HG03097 (cell line): ENCODE measurements around the gene OR10G4.
"Not testable (repeated sequence)": the region's sequence is repeated elsewhere in the genome, so short reads cannot be mapped to it uniquely, and the experiment has no call there.

Source experiments
- ATAC-seq: cut with Tn5 transposase; IDR thresholded peaks from one replicate; pipeline ENCODE4 v1.9.1; 2021; ENCODE audit not compliant: unreplicated experiment, low FRiP score

OR10G4 gene, protein sequence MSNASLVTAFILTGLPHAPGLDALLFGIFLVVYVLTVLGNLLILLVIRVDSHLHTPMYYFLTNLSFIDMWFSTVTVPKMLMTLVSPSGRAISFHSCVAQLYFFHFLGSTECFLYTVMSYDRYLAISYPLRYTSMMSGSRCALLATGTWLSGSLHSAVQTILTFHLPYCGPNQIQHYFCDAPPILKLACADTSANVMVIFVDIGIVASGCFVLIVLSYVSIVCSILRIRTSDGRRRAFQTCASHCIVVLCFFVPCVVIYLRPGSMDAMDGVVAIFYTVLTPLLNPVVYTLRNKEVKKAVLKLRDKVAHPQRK

DNA sequence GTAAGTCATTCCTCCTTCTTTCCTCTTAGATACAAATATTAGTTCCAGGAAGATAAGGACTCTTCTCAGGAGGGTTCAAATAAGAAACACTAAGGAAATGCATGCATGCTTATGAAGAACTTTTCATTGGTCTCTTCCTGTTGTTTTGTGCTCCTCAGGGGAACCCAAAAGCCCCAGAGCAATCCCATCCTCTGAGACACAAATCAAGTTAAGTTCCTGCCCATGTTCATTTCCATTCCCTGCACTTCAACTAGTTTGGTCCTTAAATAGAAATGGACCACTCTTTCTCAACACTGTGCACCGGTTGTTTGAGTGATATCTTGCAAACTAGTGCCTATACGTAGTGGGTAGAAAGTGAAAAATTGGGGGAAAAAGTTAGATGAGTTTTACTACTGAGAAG, at the start of gene OR10G4:
OR10G4 (plus strand) TSS at position 301 of the 400 bp plus-strand sequence. CDS start 2,578 bp downstream, outside the sequence.
- ATAC-seq, result no peak

DNA sequence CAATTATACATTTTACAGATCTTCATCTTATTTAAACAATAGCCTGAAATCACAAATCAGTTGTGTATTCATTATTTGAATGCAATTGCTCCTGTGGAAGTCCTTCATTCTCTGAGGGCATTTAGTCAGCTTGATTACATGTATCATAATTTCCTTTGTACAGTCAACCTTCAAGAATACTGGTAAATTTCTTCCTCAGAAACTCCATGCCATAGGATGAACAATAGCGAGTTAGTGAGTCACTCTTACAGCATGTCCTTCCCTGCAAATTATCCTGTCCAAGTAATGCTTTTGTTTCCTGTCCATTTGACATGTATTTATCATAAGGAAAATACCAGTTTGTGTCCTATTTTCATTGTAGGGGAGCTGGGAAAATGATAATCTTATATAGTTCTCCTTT, 39.0 kb upstream of the OR10G4 start:
- no peak for ATAC-seq

DNA sequence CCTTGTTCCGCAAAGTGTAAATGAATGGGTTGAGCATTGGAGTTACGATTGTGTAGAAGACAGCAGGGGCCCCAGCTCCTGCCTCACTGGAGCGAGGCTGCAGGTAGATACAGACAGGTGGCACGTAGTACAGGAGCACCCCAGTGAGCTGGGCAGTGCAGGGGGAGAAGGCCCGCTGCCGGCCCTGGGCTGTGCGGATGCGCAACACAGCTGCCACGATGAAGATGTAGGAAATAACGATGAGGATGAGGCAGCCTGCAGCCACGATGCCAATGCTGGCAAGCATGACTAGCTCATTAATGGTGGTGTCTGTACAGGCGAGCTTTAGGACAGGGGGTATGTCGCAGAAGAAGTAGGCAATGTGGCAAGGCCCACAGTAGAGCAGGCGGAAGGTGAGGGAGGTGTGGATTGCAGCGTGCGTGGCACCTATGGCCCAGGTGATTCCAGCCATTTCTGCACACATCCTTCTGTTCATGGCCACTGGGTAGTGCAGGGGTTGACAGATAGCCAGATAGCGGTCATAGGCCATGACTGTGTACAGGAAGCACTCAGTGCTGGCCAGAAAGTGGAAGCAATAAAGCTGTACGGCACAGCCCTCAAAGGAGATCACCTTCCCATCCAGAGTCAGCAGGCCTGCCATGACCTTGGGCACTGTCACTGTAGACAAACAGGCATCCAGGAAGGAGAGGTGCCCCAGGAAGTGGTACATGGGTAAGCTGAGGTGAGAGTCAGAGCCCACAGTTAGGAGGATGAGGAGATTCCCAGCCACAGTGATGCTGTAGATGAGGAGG, 35.8 kb upstream of the OR10G4 start:
- ATAC-seq, result no peak

DNA sequence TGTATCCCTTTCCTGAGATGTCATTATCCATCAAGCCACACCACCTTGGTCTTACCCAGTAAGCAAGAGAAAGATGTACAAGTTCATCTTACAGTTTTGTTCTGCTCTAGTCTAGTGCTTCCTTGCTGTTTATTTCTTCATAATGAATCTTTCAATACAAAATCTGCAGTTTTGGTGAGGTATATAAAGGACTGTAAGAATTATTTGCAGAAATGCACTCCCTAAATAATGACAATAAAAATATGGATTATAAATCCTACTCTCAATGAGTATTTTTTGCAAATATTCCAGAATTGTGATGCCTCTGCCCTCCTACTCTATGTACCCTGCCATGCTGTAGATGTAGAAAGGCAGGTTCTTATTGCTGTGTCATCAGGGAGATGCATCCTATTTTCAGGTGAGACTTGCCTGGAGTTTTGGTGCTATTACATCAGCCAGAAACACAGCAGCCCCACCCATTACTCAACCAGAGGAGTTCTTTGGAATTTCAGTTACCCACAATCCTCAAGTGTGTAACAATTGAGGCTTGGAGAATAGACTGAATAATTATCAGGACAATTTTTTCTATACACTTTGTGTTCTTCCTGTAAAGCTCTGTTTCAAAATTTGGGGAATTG, 35.0 kb upstream of the OR10G4 start, which contains the start of gene OR10S1:
OR10S1 (minus strand) TSS at position 51 of the 617 bp plus-strand sequence. CDS start 117 bp downstream, outside the sequence.
- ATAC-seq, result no peak

DNA sequence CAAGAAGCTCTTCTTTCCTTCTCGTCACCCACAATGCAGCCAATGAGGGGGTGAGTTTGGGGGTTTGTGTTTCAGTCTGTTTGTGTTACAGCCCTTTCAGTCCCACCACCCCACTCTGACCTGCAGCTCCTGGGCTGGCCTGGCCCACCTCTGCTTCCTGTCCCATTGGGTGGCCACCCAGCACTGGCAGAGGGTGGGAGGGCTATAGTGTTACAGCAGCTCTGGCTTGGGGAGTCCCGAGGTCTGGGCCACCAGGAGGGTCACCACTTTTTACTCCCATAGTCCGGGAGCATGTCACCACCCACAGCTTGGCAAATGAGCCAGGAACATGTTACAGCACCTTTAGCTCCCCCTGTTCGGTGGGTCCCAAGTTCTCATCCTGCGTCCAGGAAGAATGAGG, 33.5 kb upstream of the OR10G4 start:
- ATAC-seq, result no peak

DNA sequence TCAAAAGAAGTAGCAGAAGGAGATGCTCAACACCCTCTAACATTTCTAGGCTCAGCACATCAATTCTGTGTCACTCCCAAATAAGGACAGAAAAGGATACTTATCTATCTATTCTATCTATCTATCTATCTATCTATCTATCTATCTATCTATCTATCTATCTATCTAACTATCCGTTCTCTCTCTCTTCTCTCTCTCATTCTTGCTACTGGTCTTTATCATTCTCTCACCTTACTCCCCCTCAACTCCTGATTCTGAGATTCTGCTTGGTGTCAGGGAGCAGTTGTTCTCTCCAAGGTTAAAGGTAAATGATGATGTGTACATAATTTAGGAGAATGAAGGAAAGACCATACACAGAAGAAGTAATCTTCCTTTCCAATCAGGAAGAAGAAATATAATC, 17.7 kb upstream of the OR10G4 start, which contains the start of gene OR10G6:
OR10G6 (minus strand) TSS at position 43 of the 400 bp plus-strand sequence; CDS start at position 43, 0 bp downstream.
- no peak for ATAC-seq

DNA sequence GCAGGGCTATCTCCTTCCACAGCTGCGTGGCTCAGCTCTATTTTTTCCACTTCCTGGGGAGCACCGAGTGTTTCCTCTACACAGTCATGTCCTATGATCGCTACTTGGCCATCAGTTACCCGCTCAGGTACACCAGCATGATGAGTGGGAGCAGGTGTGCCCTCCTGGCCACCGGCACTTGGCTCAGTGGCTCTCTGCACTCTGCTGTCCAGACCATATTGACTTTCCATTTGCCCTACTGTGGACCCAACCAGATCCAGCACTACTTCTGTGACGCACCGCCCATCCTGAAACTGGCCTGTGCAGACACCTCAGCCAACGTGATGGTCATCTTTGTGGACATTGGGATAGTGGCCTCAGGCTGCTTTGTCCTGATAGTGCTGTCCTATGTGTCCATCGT, 3.0 kb downstream of the OR10G4 start:
- not testable (repeated sequence) for ATAC-seq

DNA sequence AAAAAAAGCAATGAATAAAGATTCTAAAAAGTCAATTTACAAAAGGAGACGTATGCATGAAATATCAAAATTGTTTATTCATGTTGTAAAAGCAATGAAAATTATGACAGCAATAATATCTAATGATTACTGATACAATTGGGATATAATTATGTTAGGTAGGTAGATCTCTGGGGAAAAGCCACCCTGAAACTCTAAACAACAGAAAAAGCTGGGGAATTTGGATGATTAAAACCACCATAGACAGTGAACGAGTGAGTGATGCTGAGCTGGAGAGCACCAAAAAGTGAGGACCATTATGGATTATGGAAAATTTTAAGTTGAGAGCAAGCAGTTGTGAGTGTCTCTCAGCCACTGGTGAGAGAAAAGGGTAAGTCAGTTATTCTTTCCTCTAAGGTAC, 13.7 kb downstream of the OR10G4 start, which contains the start of gene OR10G8:
OR10G8 (plus strand) TSS at position 301 of the 400 bp plus-strand sequence. CDS start 2,825 bp downstream, outside the sequence.
- ATAC-seq, result no peak

DNA sequence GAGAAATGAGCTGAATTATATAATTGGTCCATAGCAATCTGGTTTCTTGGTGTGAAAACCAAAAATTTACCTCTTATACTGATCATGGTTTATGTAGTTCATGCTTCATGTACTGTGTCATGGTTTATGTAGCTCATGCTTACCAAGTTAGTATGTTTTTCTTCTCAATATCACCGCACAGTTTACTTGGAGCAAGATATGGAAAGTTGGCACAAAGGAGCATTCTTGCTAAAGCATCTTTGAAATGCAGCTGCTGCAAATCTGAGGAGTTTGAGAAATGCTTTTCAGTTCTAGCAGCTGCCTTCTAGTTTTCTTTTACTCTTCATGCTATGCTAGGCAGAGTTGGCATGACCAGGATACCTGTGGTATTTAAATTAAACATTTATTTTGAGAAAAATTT, 23.9 kb downstream of the OR10G4 start:
- no peak for ATAC-seq

DNA sequence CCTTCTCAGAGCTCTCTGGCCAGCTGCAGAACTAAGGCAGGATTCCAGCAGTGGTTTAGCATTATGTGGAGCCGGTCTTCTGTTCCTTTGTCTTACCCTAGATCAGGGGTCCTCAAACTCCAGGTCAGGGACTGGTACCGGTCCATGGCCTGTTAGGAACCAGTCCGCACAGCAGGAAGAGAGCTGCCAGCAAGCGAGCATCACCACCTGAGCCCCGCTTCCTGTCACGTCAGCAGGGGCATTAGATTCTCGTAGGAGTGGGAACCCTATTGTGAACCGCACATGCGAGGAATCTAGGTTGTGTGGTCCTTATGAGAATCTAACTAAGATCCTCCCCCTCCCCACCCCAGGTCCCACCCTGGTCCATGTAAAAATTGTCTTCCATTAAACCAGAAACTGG, 26.8 kb downstream of the OR10G4 start:
- no peak for ATAC-seq

DNA sequence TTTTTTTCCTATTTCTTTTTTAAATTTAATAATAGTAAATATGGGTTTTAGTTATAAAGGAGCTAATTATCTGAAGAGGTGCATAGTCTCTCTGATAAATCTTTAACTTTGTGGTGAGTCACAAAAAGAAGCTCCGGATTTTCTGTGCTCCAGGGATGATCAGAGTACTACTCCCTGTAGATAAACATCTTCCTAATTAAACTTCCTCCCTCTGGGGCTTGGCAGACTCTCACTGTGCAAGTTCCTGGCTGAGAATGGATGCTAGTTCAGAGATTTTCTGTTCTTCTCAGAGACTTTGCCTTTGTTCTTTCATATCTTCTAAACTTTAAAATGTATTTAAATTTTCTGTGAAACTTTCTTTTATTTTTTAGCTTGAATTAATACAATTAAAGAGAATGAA, 28.5 kb downstream of the OR10G4 start, which contains the start of gene OR10G7:
OR10G7 (minus strand) TSS at position 72 of the 400 bp plus-strand sequence. CDS start 2,324 bp downstream, outside the sequence.
- ATAC-seq, result no peak

DNA sequence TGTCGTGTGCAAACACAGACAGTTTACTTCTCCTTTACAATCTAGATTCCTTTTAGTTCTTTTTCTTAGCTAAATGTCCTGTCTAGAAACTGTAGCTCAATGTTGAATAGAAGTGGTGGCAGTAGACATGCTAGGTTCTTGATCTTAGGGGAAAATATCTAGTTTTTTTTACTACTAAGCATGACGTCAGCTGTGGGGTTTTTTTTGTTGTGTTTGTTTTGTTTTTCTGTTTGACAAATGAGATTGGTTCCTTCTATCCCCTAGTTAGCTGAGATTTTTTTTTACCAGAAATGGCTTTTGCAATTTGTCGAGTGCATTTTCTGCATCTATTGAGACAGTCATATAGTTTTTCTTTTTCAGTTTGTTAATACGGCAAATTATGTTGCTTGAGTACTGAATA, 30.6 kb downstream of the OR10G4 start:
- ATAC-seq, result no peak

DNA sequence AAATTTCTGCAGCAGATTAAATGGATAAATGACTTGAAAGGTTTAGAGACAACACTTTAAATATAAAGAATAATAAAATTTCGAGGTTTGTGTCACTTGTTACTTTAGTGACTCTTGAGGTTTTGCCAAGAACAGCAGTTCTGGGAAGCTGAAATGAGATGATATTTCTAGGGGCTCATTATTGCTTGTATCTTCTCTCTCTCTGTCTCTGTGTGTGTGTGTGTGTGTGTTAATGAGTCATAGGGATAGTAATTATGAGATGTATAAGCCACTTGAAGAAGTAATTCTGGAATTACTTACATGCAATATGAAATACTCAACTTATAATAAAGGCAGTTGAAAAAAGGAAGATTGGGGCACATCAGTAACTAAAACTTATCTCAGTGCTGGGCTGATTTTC, 38.0 kb downstream of the OR10G4 start:
- ATAC-seq, result no peak

DNA sequence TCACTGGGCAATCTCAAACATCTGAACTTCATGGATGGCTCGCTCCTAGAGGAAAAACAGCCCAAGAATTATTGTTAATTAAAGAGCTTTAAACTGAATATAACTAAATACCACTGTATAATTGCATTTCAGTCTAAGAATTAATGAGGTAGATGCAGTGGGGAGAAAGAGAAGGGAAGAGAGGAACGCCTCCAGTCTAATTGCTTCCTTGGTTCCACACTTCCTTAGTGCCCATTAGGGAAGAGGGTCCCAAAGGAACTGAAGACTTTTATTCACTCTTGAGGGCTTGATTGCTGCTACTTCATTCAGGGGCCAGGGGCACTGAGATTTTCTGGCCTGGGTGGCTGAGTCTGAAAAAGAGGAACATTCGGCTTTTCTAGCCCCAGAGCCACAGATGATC, 40.2 kb downstream of the OR10G4 start:
- ATAC-seq, result no peak
